Measurements from ENCODE around the gene MICOS13.

MICOS13 gene

DNA sequence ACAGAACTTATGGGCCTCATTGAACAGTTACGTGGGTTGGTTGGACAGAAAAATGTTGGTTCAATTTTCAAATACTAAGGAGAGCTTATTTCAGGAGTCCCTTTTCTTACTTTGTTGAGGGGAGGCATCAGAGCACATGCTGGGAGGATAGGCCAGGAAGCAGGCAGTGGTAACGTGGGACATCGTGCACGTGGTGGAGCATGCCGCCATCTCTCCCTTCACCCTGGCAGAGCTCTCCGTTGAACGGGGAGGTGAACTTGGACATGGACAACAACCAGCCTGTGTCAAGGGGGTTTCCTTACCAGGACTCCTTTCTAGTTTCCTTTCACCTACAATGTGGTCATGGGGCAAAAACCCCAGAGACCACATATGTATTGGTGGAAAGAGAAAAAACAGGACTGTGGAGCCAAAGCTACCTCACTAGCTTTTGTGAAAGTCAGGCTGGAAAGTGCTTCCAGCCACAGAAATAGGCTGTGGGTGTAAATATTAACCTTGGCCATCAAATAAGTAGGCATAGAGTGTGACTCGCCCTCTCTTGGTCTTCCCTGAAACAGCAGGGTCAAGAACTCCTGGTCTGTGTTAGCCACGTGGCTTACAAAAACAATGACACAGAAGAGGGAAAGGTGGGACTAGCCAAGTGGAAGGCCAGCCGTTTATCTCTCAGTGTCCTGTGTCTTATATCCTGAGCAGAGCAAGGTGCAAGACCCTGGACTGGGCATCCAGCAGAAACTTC is 14.4 kb downstream of the MICOS13 start:
- no peak for DNase-seq (ENCODE audit: low spot score)
- TF ChIP-seq, protein P1, sequence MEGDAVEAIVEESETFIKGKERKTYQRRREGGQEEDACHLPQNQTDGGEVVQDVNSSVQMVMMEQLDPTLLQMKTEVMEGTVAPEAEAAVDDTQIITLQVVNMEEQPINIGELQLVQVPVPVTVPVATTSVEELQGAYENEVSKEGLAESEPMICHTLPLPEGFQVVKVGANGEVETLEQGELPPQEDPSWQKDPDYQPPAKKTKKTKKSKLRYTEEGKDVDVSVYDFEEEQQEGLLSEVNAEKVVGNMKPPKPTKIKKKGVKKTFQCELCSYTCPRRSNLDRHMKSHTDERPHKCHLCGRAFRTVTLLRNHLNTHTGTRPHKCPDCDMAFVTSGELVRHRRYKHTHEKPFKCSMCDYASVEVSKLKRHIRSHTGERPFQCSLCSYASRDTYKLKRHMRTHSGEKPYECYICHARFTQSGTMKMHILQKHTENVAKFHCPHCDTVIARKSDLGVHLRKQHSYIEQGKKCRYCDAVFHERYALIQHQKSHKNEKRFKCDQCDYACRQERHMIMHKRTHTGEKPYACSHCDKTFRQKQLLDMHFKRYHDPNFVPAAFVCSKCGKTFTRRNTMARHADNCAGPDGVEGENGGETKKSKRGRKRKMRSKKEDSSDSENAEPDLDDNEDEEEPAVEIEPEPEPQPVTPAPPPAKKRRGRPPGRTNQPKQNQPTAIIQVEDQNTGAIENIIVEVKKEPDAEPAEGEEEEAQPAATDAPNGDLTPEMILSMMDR (IDR thresholded peaks at IDR 0.05; ENCODE audit: extremely low read depth, missing control alignments): no peak

DNA sequence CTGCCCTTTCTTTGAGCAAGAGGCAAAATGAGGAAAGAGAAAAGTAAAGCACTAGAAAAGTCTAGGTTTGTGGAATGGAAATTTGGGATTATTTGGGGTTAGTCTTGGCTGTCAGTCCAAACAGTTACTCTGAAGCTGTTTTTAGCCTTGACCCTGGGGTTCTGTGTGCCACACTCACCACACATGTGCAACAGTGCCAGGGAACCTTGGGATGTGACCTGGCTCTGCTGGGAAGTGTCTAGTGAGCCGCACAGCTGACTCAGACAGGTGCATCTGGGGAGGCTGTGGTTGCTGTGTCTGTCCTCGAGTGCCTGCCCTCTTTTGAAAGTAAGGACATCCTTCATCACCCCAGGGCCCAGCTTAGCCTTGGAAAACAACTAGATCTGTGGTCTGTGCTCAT is 15.8 kb downstream of the MICOS13 start:
- TF ChIP-seq, protein P1 (IDR thresholded peaks at IDR 0.05; ENCODE audit: extremely low read depth, missing control alignments): no peak
- no peak for DNase-seq (ENCODE audit: low spot score)

DNA sequence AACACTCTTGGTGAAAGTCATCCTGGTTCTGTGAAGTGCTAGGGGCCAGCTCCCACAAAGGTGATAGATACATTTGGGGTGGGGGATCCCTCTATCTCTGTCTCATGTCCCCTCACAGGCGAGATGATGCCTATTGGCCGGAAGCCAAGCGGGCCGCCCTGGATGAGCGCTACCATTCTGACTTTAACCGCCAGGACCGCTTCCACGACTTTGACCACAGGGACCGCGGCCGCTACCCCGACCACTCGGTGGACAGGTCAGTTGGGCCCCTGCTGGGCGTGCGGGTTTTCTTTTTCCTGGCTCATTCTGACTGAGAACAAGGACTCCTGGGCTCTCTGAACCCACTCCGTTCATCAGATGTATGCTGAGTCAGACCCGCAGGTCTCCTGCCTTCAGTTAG is 16.4 kb downstream of the MICOS13 start:
- DNase-seq (ENCODE audit: low spot score): no peak
- TF ChIP-seq, protein P1 (IDR thresholded peaks at IDR 0.05; ENCODE audit: extremely low read depth, missing control alignments): no peak

DNA sequence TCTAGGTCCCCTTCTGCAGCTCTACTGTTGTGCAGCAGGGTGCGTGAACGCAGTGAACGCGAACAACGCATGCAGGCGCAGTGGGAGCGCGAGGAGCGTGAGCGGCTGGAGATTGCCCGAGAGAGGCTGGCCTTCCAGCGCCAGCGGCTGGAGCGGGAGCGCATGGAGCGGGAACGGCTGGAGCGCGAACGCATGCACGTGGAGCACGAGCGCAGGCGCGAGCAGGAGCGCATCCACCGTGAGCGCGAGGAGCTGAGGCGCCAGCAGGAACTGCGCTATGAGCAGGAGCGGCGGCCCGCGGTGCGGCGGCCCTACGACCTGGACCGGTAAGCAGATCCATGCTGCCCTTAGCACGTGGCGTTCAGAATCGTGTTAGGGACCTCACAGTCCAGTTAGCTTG is 18.8 kb downstream of the MICOS13 start:
- TF ChIP-seq, protein P1 (IDR thresholded peaks at IDR 0.05; ENCODE audit: extremely low read depth, missing control alignments): no peak
- no peak for DNase-seq (ENCODE audit: low spot score)

DNA sequence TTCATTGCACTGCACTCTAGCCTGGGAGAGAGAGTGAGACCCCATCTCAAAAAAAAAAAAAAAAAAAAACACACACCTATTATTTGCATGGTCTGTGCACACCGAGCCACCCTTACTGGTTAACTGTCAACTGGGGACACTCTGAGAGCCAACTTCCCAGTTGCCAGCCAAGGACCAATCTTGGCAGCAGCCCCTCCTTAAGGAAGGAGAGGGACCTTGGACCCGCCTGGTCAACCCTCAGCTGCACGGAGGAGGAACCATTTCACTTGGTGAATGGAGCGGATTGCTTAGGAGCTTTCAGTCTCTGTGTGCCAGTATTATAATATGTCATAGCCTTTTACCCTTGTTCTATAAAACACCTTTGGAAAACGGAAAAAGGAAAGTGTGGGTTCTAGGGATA is 24.9 kb downstream of the MICOS13 start:
- TF ChIP-seq, protein P1 (IDR thresholded peaks at IDR 0.05; ENCODE audit: extremely low read depth, missing control alignments): no peak

DNA sequence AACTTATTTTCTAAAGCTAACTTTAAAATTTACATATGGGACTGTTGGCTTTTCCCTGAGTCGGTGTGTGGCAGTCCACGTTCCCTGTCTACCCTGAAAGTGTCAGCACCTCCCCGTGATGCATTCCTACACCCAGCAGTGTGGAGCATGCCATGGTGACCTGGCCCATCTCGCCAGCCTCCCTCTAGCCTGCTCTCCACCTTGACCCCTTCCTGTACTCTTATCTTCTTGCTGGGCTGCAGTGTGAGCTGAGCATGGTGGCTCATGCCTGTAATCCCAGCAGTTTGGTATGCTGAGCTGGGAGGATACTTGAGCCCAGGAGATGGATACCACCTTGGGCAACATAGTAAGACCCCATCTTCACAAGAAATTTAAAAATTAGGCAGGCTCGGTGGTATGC is 25.4 kb downstream of the MICOS13 start:
- TF ChIP-seq, protein P1 (IDR thresholded peaks at IDR 0.05; ENCODE audit: extremely low read depth, missing control alignments): no peak
- DNase-seq (ENCODE audit: low spot score): no peak

More for the DNA sequence above, 24.9 kb downstream of the MICOS13 start:
- DNase-seq (ENCODE audit: low spot score): no peak

DNA sequence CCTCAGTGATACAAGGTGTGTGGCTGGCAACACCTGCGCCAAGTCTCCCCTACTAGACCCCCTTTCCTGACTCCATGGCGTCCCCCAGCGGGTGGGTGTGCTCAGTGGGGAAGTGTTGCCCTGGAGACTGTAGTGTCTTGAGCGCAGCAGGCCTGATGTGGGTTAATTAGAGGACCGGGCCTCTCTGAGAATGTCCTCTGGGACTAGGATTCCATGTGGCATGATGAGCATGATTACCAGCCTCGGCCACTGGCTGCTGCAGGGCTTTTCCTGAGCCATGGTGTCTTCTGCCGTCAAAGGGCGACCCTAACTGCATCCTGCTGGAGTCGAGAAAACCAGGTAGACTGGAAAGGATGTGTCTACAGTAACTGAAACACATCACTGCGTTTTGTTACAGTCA is 28.1 kb downstream of the MICOS13 start:
- TF ChIP-seq, protein P1 (IDR thresholded peaks at IDR 0.05; ENCODE audit: extremely low read depth, missing control alignments): no peak
- no peak for DNase-seq (ENCODE audit: low spot score)
